Body of pancreas (tissue), 4 donors: Measurements from ENCODE around the gene TF.

Experiments
- POLR2A ChIP-seq, 3 donors: fragments of 450-650 bp; IDR thresholded peaks; one replicate each; pipeline ENCODE4 v1.6.1; 2016; ENCODE audit warnings: antibody characterized with exemption in 3 of 3, mild to moderate bottlenecking in 2 of 3
- TF ChIP-seq, protein P1 (sequence below), 7 experiments: fragments of 450-650 bp in 4 of 7; fragments of 200-600 bp in 3 of 7; sonication (generic) in 3 of 7; IDR thresholded peaks; one replicate each; pipeline ENCODE4 v1.5.1; 2016 to 2019; ENCODE audit warnings: antibody characterized with exemption in 7 of 7

DNA sequence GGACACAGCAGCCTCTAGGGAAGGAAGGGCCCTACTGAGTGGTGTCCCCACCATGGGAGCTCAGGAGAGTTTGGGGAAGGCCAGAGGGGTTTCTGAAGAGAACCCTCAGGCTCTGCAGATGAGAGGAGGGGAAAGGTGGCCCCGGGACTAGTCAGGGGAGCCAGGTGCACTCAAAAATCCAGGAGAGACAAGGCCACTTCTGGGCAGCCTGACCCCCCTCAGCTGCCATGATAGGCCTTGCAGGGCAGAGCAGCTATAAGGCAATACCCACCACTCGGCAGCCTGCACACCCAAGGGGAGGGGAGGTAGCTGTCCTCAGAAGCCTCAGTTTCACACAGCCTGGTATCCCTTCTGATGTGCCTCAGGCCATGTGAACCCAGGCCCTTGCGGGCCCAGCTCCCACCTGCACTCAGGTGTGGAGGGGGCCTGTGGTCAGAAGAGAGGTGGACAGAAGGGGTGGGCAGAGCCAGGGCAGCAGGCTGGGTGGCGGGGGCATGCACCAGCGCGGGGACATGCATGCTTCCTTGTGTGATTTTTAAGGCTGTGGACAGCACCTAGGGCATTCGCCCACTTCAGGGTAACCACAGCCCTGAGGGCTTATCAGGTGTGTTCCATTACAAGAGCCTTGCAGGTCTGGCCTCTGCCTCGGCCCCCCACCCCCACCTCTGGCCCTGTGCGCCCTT is 94.0 kb downstream of the TF start:
- TF ChIP-seq, protein P1, sequence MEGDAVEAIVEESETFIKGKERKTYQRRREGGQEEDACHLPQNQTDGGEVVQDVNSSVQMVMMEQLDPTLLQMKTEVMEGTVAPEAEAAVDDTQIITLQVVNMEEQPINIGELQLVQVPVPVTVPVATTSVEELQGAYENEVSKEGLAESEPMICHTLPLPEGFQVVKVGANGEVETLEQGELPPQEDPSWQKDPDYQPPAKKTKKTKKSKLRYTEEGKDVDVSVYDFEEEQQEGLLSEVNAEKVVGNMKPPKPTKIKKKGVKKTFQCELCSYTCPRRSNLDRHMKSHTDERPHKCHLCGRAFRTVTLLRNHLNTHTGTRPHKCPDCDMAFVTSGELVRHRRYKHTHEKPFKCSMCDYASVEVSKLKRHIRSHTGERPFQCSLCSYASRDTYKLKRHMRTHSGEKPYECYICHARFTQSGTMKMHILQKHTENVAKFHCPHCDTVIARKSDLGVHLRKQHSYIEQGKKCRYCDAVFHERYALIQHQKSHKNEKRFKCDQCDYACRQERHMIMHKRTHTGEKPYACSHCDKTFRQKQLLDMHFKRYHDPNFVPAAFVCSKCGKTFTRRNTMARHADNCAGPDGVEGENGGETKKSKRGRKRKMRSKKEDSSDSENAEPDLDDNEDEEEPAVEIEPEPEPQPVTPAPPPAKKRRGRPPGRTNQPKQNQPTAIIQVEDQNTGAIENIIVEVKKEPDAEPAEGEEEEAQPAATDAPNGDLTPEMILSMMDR (IDR thresholded peaks at IDR 0.05) = no peak
- TF ChIP-seq POLR2A (IDR thresholded peaks at IDR 0.05) = no peak
